PC-9 (cell line): Measurements from ENCODE around the gene TMEM17. TPM values are rescaled to one million over a fixed set of nuclear protein-coding genes. Genes with fewer than 3 reads are reported as not detected.

Source experiments
- BruUV-seq: library from RNA; stranded (reverse); fragments of 400-500 nt; replicated peaks from 2 replicates; lab custom pipeline; 2021; lab: Mats Ljungman, UMichigan
- CTCF ChIA-PET: fragments of 300-600 bp; sonication (Branson Sonifier 250); formaldehyde crosslinking; loops from one replicate; lab custom pipeline; 2022; ENCODE audit warnings: antibody characterized with exemption; lab: Charles Lee
- POLR2A ChIA-PET: fragments of 300-600 bp; sonication (Branson Sonifier 250); formaldehyde crosslinking; loops from one replicate; lab custom pipeline; 2022; ENCODE audit warnings: antibody characterized with exemption; ENCODE audit not compliant: unreplicated experiment; lab: Charles Lee
- DNase-seq, 2 experiments: peaks; one replicate each; pipeline versions ENCODE4 v3.0.0 to v3.0.0-alpha.2; 2015 to 2022; ENCODE audit warnings: mixed read lengths in 1 of 2
- H2AFZ ChIP-seq: fragments of 200-600 bp; sonication (generic); 2 replicates; pipeline ENCODE4 v1.8.1; 2017; ENCODE audit warnings: antibody characterized with exemption
- H3F3A ChIP-seq: fragments of 200-600 bp; sonication (generic); 2 replicates; pipeline ENCODE4 v1.8.1; 2017; ENCODE audit warnings: antibody characterized with exemption, mild to moderate bottlenecking, low read depth; ENCODE audit not compliant: insufficient read depth
- H3K27ac ChIP-seq: fragments of 200-600 bp; sonication (generic); 2 replicates; pipeline ENCODE4 v1.6.1; 2016; ENCODE audit warnings: mixed run types
- H3K27me3 ChIP-seq: fragments of 200-600 bp; sonication (generic); 2 replicates; pipeline ENCODE4 v1.6.1; 2016; ENCODE audit warnings: low read depth, mixed run types; ENCODE audit not compliant: insufficient read depth
- H3K36me3 ChIP-seq: fragments of 200-600 bp; sonication (generic); 2 replicates; pipeline ENCODE4 v1.6.1; 2016; ENCODE audit warnings: low read depth, mixed run types
- H3K4me1 ChIP-seq: fragments of 200-600 bp; sonication (generic); replicated peaks from 2 replicates; pipeline ENCODE4 v1.6.1; 2016; ENCODE audit warnings: mixed run types; ENCODE audit not compliant: insufficient read depth
- H3K4me2 ChIP-seq: fragments of 200-600 bp; sonication (generic); 2 replicates; pipeline ENCODE4 v1.6.1; 2017; ENCODE audit warnings: mixed run types
- H3K4me3 ChIP-seq: fragments of 200-600 bp; sonication (generic); 2 replicates; pipeline ENCODE4 v1.6.1; 2016; ENCODE audit warnings: mixed run types
- H3K79me2 ChIP-seq: fragments of 200-600 bp; sonication (generic); 2 replicates; pipeline ENCODE4 v1.6.1; 2017; ENCODE audit warnings: low read depth, mixed run types
- H3K9me2 ChIP-seq: fragments of 200-600 bp; sonication (generic); 2 replicates; pipeline ENCODE4 v1.8.1; 2017; ENCODE audit warnings: mild to moderate bottlenecking; ENCODE audit not compliant: insufficient read depth
- H3K9me3 ChIP-seq: fragments of 200-600 bp; sonication (generic); 2 replicates; pipeline ENCODE4 v1.8.1; 2016; ENCODE audit warnings: low read depth; ENCODE audit not compliant: insufficient read depth
- H4K20me1 ChIP-seq: fragments of 200-600 bp; sonication (generic); 2 replicates; pipeline ENCODE4 v1.8.1; 2017; ENCODE audit not compliant: insufficient read depth
- EZH2 ChIP-seq: fragments of 200-600 bp; sonication (generic); IDR thresholded peaks from 2 replicates; pipeline ENCODE4 v1.8.0; 2017; ENCODE audit warnings: antibody characterized with exemption, low read depth
- intact Hi-C: fragments of 100-400 bp; cut with micrococcal nuclease; formaldehyde crosslinking; loops from one replicate; pipeline ENCODE4 v1.10.0; 2022; ENCODE audit not compliant: unreplicated experiment
- total RNA-seq: library from RNA; stranded (reverse); gene quantifications from 2 replicates; pipeline ENCODE4 v1.2.3, GENCODE V29; 2021
- TF ChIP-seq, protein P1 (sequence below): fragments of 200-600 bp; sonication (generic); conservative IDR thresholded peaks from 2 replicates; pipeline ENCODE4 v1.6.1; 2017; ENCODE audit warnings: mixed run types, antibody characterized with exemption, mild to moderate bottlenecking, moderate library complexity

Gene TMEM17
- total RNA-seq, 1 experiment from 2014 or later: 11.0 TPM

DNA sequence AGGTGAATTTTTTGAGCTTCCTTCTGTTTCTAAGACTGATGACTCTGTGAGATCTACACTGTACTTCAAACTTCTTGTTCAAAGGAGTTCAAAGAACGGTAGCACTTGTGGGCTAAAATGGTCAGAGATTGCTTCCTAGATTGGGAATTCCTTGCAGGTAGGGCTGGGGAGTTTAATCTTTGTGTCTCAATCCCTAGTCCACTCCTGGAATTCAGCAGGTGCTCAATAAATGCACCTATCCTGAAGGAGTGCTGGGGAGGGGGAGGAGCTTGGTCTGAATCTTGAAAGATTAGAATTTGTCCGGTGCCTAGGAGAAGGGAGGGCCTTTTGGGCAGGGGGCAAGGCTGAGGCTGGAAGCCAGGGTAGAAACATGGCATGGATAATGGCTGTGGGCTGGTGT is 34.6 kb downstream of the TMEM17 start:
- TF ChIP-seq, protein P1, sequence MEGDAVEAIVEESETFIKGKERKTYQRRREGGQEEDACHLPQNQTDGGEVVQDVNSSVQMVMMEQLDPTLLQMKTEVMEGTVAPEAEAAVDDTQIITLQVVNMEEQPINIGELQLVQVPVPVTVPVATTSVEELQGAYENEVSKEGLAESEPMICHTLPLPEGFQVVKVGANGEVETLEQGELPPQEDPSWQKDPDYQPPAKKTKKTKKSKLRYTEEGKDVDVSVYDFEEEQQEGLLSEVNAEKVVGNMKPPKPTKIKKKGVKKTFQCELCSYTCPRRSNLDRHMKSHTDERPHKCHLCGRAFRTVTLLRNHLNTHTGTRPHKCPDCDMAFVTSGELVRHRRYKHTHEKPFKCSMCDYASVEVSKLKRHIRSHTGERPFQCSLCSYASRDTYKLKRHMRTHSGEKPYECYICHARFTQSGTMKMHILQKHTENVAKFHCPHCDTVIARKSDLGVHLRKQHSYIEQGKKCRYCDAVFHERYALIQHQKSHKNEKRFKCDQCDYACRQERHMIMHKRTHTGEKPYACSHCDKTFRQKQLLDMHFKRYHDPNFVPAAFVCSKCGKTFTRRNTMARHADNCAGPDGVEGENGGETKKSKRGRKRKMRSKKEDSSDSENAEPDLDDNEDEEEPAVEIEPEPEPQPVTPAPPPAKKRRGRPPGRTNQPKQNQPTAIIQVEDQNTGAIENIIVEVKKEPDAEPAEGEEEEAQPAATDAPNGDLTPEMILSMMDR: no peak
- TF ChIP-seq EZH2: no peak
- no peaks in the 10 kb centered on the region for H3K9me3 ChIP-seq
- H3K4me3 ChIP-seq: no peak overlapping the region
- ChIA-PET CTCF (interaction anchor here (0.5 kb wide), 1 partner anchor 34 kb away, joined by 3 read pairs; the partner anchor contains the start of gene TMEM17), POLR2A (no interaction called here)
- no TSS peak for BruUV-seq
- no peaks in the 10 kb centered on the region for H3K4me1 ChIP-seq
- intact Hi-C loops: no loop called here
- H3K27ac ChIP-seq: no peak overlapping the region
- H3F3A ChIP-seq: no peaks in the 10 kb centered on the region
- no peak for DNase-seq
- no peaks in the 10 kb centered on the region for H3K9me2 ChIP-seq
- H3K36me3 ChIP-seq: no peaks in the 10 kb centered on the region
- no peak overlapping the region for H2AFZ ChIP-seq
- no peaks in the 10 kb centered on the region for H4K20me1 ChIP-seq
- H3K79me2 ChIP-seq: no peaks in the 10 kb centered on the region
- H3K4me2 ChIP-seq: no peak overlapping the region
- no peaks in the 10 kb centered on the region for H3K27me3 ChIP-seq

DNA sequence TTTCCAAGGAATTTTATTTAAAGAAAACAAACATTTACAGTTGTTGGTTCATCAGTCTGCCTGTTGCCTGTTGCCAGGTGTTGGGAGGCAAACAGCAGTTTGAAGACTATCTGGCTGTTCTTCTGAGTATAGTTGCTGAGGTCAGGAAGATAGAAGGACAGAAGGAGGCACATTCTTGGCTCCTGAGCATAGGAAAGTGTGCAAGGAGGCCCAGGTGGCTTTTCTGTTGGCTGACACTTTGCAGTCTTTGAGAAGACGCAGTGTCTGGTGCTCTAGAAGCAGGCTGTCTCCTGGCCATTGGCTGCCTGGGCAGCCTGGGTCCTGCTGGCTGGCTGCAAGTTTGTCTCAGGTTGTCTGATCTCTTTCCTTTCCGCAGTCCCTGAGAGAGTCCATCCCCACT is 36.4 kb downstream of the TMEM17 start:
- H3K9me3 ChIP-seq: no peaks in the 10 kb centered on the region
- no peak overlapping the region for H3K4me2 ChIP-seq
- ChIA-PET CTCF (no interaction called here), POLR2A (no interaction called here)
- H3K79me2 ChIP-seq: no peaks in the 10 kb centered on the region
- H2AFZ ChIP-seq: no peak overlapping the region
- no peak for DNase-seq
- intact Hi-C loops: no loop called here
- no peak overlapping the region for H3K4me3 ChIP-seq
- H3K36me3 ChIP-seq: no peaks in the 10 kb centered on the region
- no peak for TF ChIP-seq EZH2
- TF ChIP-seq, protein P1: no peak
- no peaks in the 10 kb centered on the region for H3K4me1 ChIP-seq
- H4K20me1 ChIP-seq: no peaks in the 10 kb centered on the region
- no peak overlapping the region for H3K27ac ChIP-seq
- no peaks in the 10 kb centered on the region for H3K27me3 ChIP-seq
- BruUV-seq: no TSS peak
- no peaks in the 10 kb centered on the region for H3F3A ChIP-seq
- H3K9me2 ChIP-seq: no peaks in the 10 kb centered on the region

DNA sequence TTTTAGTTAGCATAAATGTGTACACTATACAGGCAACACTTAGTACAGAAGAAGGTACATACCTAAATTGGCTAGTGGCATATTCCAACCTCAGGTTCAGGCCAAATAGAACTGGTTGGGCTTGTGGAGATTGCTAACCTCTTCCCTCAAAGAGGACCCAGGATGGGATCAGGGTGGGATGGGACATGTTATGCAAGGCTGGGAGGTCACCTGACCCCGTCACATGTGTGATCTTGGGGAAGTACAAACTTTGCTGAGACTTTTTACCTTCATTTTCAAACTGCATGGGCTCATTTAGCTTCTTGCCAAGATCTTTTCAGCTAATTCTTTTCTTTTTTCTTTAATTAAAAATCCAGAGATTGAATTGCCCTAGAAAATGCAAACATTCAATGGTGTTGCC is 36.9 kb downstream of the TMEM17 start:
- Histone ChIP-seq H3K4me2 (no peak overlapping the region), H2AFZ (no peak overlapping the region), H3K4me3 (no peak overlapping the region), H3K9me3 (no peaks in the 10 kb centered on the region), H3F3A (no peaks in the 10 kb centered on the region), H3K9me2 (no peaks in the 10 kb centered on the region), H3K79me2 (no peaks in the 10 kb centered on the region), H3K36me3 (no peaks in the 10 kb centered on the region), H3K4me1 (no peaks in the 10 kb centered on the region), H4K20me1 (no peaks in the 10 kb centered on the region), H3K27me3 (no peaks in the 10 kb centered on the region), H3K27ac (no peak overlapping the region)
- intact Hi-C loops: no loop called here
- no peak for DNase-seq
- CTCF ChIA-PET: no interaction called here
- no TSS peak for BruUV-seq
- TF ChIP-seq EZH2: no peak
- TF ChIP-seq, protein P1: no peak
- POLR2A ChIA-PET: no interaction called here
